Heart left ventricle (tissue), 16 donors: ENCODE results near the gene RUSF1. TPM values are rescaled to one million over a fixed set of nuclear protein-coding genes. Genes with fewer than 3 reads are reported as not detected.
A peak's percentile ranks its signal among the peaks of the same experiment; 100 is the strongest.

ENCODE experiments used
- ATAC-seq, 4 donors: fragments of 200-7000 bp; cut with Tn5 transposase; one replicate each; pipeline ENCODE4 v1.9.1; 2020 to 2022; ENCODE audit warnings: moderate library complexity in 4 of 4, mild to moderate bottlenecking in 3 of 4, moderate number of reproducible peaks in 1 of 4
- DNase-seq, 5 donors: peaks; one replicate each; pipeline ENCODE4 v3.0.0-alpha.2; 2020
- H3K27ac ChIP-seq, 12 donors: fragments of 200-600 bp; sonication (generic) in 4 of 12; one replicate each; pipeline versions ENCODE4 v1.5.0 to v1.8.0; 2016 to 2022; ENCODE audit warnings: mild to moderate bottlenecking in 2 of 12
- H3K27me3 ChIP-seq, 9 donors: fragments of 200-600 bp; sonication (generic) in 2 of 9; one replicate each; pipeline versions ENCODE4 v1.5.1 to v1.8.0; 2016 to 2022; ENCODE audit warnings: mild to moderate bottlenecking in 3 of 9
- H3K36me3 ChIP-seq, 9 donors: fragments of 200-600 bp; sonication (generic) in 2 of 9; one replicate each; pipeline versions ENCODE4 v1.5.0 to v1.8.0; 2018 to 2022; ENCODE audit warnings: mild to moderate bottlenecking in 2 of 9
- H3K4me1 ChIP-seq, 12 donors: fragments of 200-600 bp; sonication (generic) in 4 of 12; one replicate each; pipeline versions ENCODE4 v1.5.0 to v1.8.0; 2016 to 2022; ENCODE audit warnings: mild to moderate bottlenecking in 3 of 12
- H3K4me3 ChIP-seq, 12 donors: fragments of 200-600 bp; sonication (generic) in 4 of 12; one replicate each; pipeline versions ENCODE4 v1.5.0 to v1.8.0; 2017 to 2022; ENCODE audit warnings: mild to moderate bottlenecking in 9 of 12, moderate library complexity in 4 of 12
- H3K9me3 ChIP-seq, 12 donors: fragments of 200-600 bp; sonication (generic) in 4 of 12; one replicate each; pipeline versions ENCODE4 v1.5.0 to v1.8.0; 2016 to 2022; ENCODE audit warnings: mild to moderate bottlenecking in 1 of 12
- POLR2A ChIP-seq, 2 donors: fragments of 450-650 bp; IDR thresholded peaks; one replicate each; pipeline ENCODE4 v1.6.1; 2017; ENCODE audit warnings: antibody characterized with exemption in 2 of 2, mild to moderate bottlenecking in 2 of 2, moderate library complexity in 2 of 2
- WGBS, 4 donors: extraction: QIAGEN DNeasy Blood & Tissue Kit in 2 of 4; methylation state at CpG; one replicate each; pipeline versions ENCODE4 v1.1.5 to v1.1.7; 2013 to 2018; 5-methylcytosine and 5-hydroxymethylcytosine counted together
- intact Hi-C, 10 donors: fragments of 100-400 bp; cut with DNase I; formaldehyde crosslinking; loops; one replicate each; pipeline versions ENCODE4 v1.11.1 to v1.14.2; 2022
- polyA plus RNA-seq, 2 donors: library from polyadenylated mRNA; stranded (reverse); fragments of 200-250 nt; gene quantifications; one replicate each; pipeline ENCODE4 v1.2.3, GENCODE V29; 2013
- total RNA-seq, 9 donors: library from RNA; depleted of rRNA in 2 of 9; stranded (reverse); fragments of >200 nt in 2 of 9; fragmentation: NEBNext Ultra II Directional in 3 of 9; extraction: Animal tissue kit (Norgen Biotek cat#: 25700) in 3 of 9; gene quantifications; one replicate each; pipeline versions ENCODE4 v1.1.0 to v1.2.4, GENCODE V29; 2016 to 2023
- TF ChIP-seq, protein P1 (sequence below), 12 donors: fragments of 200-600 bp; sonication (generic) in 4 of 12; IDR thresholded peaks; one replicate each; pipeline versions ENCODE4 v1.5.0 to v1.8.0; 2018 to 2022; ENCODE audit warnings: antibody characterized with exemption in 12 of 12, mild to moderate bottlenecking in 5 of 12
- donor health status: ischemic (EF 13 %, LVEDD 7.1; RV severe dilation, severe dysfunction).
- donor health status: healthy with polysubstance abuse.
- donor health status: DM: no; HTN: yes; CAD: no.
- donor health status: DM: no; HTN: no; CAD: no.
- donor health status: ischemic (EF 25% LVEDD 6.9; RV normal size, moderate dysfunction).
- donor health status: ischemic (EF 25% LVEDD 5.7; RV mildly dilated, moderate dysfunction).
- donor health status: healthy.
- donor health status: DM: yes; HTN: yes; CAD: no.
- donor health status: ischemic (EF 35%, LVEDD 5.7; RV mildly dilated, moderate dysfunction).
- donor health status: nonischemic (EF 11% LVEDD 7.7; RV severe dilation, severe dysfunction).
- donor health status: DM: yes; HTN: yes; CAD: no.
- donor health status: PGD.
- donor health status: ischemic (EF 29% LVEDD 5.4; RV normal size, mild dysfunction).
- donor health status: nonischemic (EF 23%, LVEDD 6.1; RV moderate dilation, normal function).

Gene RUSF1
- total and polyA plus RNA-seq, 11 donors, result 17.8 to 32.5 (median 22.4) TPM

DNA sequence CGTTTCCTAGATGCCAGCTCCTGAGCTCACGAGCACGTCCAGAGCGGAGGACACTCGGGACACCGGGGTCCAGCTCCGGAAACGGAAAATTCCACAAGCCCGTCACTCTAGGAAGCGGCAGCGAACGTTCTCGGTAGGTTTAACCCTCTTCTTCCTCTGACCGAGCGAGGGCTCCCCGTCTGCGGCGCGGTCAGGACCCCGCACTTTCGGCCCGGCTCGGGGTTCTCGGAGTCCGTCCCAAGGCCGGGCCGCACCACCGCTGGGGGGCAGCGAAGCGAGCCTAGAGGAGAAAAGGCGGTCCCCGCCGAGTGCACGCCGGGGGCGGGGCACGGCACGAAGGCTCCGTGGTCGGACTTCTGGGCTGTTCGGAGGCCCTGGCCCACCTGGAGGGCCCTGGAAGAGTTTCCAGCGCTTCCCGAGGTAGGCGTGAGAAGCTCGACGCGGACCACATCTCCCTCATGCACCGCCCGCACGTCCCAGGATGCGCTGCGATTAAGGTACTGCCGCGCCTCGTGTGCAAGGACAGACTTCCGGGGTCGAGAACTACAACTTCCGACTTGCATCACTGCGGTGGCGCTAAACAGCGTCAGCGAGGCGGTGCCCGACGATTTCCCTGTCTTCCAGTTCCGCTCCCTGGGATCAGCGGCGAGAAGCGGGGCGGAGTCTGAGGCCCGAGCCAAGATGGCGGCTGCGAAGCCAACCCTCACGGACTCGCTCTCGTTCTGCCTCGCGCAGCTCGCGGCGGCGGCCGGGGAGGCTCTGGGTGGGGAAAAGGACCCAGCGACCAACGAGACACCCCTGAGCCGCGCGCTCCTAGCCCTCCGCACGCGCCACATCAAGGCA is 49.1 kb downstream of the RUSF1 start, which contains the start of gene ARMC5:
TSS of gene ARMC5 (plus strand) at position 658 of the 843 bp plus-strand sequence. CDS start at position 682, 24 bp downstream.
- 0 to 1% (median 0%) methylated on average over 12 to 91 of the region's 91 CpGs for WGBS, 4 donors
- H3K27me3 ChIP-seq, result no peaks in the 10 kb centered on the region
- DNase-seq, result peak; percentile 98 to 99 (median 98)
- peak in 1 of 2 donors; percentile 19 for TF ChIP-seq POLR2A (IDR thresholded peaks at IDR 0.05)
- TF ChIP-seq, protein P1, sequence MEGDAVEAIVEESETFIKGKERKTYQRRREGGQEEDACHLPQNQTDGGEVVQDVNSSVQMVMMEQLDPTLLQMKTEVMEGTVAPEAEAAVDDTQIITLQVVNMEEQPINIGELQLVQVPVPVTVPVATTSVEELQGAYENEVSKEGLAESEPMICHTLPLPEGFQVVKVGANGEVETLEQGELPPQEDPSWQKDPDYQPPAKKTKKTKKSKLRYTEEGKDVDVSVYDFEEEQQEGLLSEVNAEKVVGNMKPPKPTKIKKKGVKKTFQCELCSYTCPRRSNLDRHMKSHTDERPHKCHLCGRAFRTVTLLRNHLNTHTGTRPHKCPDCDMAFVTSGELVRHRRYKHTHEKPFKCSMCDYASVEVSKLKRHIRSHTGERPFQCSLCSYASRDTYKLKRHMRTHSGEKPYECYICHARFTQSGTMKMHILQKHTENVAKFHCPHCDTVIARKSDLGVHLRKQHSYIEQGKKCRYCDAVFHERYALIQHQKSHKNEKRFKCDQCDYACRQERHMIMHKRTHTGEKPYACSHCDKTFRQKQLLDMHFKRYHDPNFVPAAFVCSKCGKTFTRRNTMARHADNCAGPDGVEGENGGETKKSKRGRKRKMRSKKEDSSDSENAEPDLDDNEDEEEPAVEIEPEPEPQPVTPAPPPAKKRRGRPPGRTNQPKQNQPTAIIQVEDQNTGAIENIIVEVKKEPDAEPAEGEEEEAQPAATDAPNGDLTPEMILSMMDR (IDR thresholded peaks at IDR 0.05), result peak; percentile 39 to 83 (median 62)
- peaks cover 0 to 57% (median 43%) of the 10 kb centered on the region in 12 donors for H3K4me1 ChIP-seq
- H3K36me3 ChIP-seq, result peaks cover 0 to 25% (median 20%) of the 10 kb centered on the region in 9 donors
- intact Hi-C loops, result loop anchor here in 7 of 10 donors (1.0 to 10.0 kb wide), 17 partner anchors 14 to 504 kb away; partner anchors contain the start of genes ZNF267 (in 4 of the 7), RUSF1 (in 3 of the 7), FUS (in 2 of the 7) and STX4 (in 2 of the 7)
- ATAC-seq, result peak; percentile 82 to 90 (median 88)
- peak within 1 kb of the TSS; percentile 94 to 100 (median 99) for H3K27ac ChIP-seq
- no peaks in the 10 kb centered on the region for H3K9me3 ChIP-seq
- peak within 1 kb of the TSS; percentile 57 to 93 (median 80) for H3K4me3 ChIP-seq

- no peak for TF ChIP-seq POLR2A (IDR thresholded peaks at IDR 0.05)
- TF ChIP-seq, protein P1 (IDR thresholded peaks at IDR 0.05), result peak in 3 of 12 donors; percentile 8 to 40 (median 23)
- ATAC-seq (peak in 3 of 4 donors; percentile 0 to 2 (median 1)), DNase-seq (peak in 2 of 5 donors; percentile 44 to 78)
- WGBS, 4 donors, result 0 to 3% (median 1%) methylated on average over 4 to 42 of the region's 42 CpGs
- Histone ChIP-seq H3K9me3 (no peaks in the 10 kb centered on the region), H3K4me1 (peaks cover 5 to 65% (median 51%) of the 10 kb centered on the region in 12 donors), H3K27ac (peak overlapping the region; percentile 94 to 100 (median 99)), H3K36me3 (peaks cover 0 to 17% (median 12%) of the 10 kb centered on the region in 9 donors), H3K4me3 (peak overlapping the region; percentile 57 to 93 (median 80)), H3K27me3 (no peaks in the 10 kb centered on the region)
- intact Hi-C loops, result loop anchor here in 7 of 10 donors (2.0 to 10.0 kb wide), 15 partner anchors 15 to 503 kb away; partner anchors contain the start of genes ZNF267 (in 4 of the 7), FUS (in 2 of the 7), RUSF1 (in 2 of the 7) and SETD1A (in 1 of the 7)
These were observed 49.9 kb downstream of the RUSF1 start for GRCh38 chr16:31458073-31458843.

DNA sequence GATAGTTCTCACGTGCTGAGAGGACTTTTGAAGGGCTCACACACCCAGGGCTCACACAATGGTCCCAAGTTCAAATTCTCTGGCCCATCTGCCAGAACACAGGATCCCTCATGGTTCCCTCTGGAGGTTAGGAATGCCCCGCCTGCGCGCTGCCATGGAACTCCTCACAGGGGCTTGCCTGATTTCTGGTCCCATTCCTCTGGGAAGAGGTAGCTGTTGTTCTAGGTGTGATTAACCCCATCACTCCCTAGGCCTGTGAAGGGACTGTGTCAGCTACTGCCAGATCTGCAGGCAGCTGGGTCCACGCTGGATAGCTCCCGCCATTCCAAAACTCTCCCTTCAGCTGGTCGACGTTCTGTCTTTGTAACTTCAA is 51.2 kb downstream of the RUSF1 start:
- ATAC-seq (no peak), DNase-seq (no peak)
- intact Hi-C loops, result loop anchor here in 7 of 10 donors (5.0 to 10.0 kb wide), 13 partner anchors 48 to 502 kb away; partner anchors contain the start of genes ZNF267 (in 4 of the 7), FUS (in 2 of the 7), RUSF1 (in 2 of the 7) and SETD1A (in 1 of the 7)
- Histone ChIP-seq H3K27me3 (no peaks in the 10 kb centered on the region), H3K4me3 (peak overlapping the region in 5 of 12 donors; percentile 13 to 91 (median 72)), H3K27ac (peak overlapping the region in 3 of 12 donors; percentile 23 to 100 (median 99)), H3K4me1 (peaks cover 10 to 78% (median 63%) of the 10 kb centered on the region in 12 donors), H3K36me3 (peaks cover 0 to 4% (median under 1%) of the 10 kb centered on the region in 9 donors), H3K9me3 (no peaks in the 10 kb centered on the region)
- WGBS, 4 donors, result 72 to 76% (median 72%) methylated on average over 6 to 8 of the region's 8 CpGs
- TF ChIP-seq, protein P1 (IDR thresholded peaks at IDR 0.05), result no peak
